ENCODE data around the gene KLK11. TPM values are rescaled to one million over a fixed set of nuclear protein-coding genes. Genes with fewer than 3 reads are reported as not detected.

Gene KLK11
- total RNA-seq, 1 experiment from 2014 or later = not detected

DNA sequence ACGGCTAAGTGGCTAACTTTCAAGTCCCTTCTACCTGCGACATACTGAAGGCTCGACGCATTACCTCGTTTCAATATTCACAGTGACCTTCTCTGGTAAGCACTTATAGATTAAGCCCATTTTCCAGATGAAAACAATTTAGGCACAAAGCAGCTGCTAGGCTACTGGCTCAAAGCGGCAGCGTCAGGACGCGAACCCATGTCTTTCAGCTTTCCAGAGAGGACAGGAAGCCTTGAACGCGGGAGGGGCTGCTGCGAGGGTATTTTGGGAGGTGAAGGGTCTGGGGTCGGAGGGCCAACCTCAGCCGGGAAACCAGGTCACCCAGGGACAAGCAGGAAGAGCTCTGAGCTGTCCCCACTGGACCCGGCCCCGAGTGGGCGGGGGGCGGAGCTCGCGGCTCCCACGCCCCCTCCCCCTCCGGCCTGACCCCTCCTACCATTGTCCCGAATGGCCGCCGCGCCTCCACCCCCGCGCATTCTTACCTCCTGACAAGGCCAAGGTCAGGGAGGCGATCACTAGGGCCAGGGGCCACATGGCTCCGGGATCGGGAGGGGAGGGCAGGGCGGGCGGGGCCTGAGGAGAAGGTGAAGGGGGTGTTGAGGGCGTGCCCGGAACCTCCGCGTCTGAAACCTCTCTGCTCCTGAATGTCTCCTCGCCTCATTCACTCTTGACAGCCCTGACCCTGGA lies 38.3 kb upstream of the KLK11 start, which contains the start of gene KLK13:
KLK13 (minus strand) TSS at position 559 of the 687 bp plus-strand sequence; CDS start at position 534, 25 bp downstream.
- H3K27ac ChIP-seq (ENCODE audit: low read length) = no peak within 1 kb of the TSS
- BruUV-seq (replicated peaks) = no TSS peak
- H3K27me3 ChIP-seq (ENCODE audit: control insufficient read depth, insufficient read depth, low read length) = no peaks in the 10 kb centered on the region
- POLR2A ChIA-PET = no interaction called here
- peak within 1 kb of the TSS in 1 of 2 experiments; percentile 7; a peak in 1 of 4 replicates for H3K4me3 ChIP-seq (ENCODE audit: low read depth in 2 of 2, low read length in 2 of 2)
- ATAC-seq (peak; percentile 53; the same call in 1 of the 2 replicates), DNase-seq (ENCODE audit: low read depth, low spot score) (no peak)
- no peaks in the 10 kb centered on the region for H3K36me3 ChIP-seq (ENCODE audit: control insufficient read depth, insufficient read depth, low read length)
- in situ Hi-C loops (cut with HindIII; ENCODE audit: low pct_unique_long_range_greater_than_20kb, low sequenced_read_pairs) (no loop called here), intact Hi-C loops (cut with micrococcal nuclease; ENCODE audit: unreplicated experiment) (no loop called here)
- CTCF ChIA-PET = interaction anchor here (0.8 kb wide), 1 partner anchor 11 kb away, joined by 8 read pairs; no protein-coding TSS in a partner anchor
- no peaks in the 10 kb centered on the region for H3K4me1 ChIP-seq (ENCODE audit: control insufficient read depth, insufficient read depth, low read length)
- H3K9me3 ChIP-seq (ENCODE audit: control insufficient read depth, insufficient read depth, low read depth, low read length) = no peaks in the 10 kb centered on the region
- TF ChIP-seq SIN3A (IDR thresholded peaks at IDR 0.05; ENCODE audit: borderline replicate concordance, insufficient read depth, low read depth, low read length) (no peak), CTCF (IDR thresholded peaks at IDR 0.05) (no peak), TCF7L2 (IDR thresholded peaks at IDR 0.05; ENCODE audit: low read depth, low read length) (no peak)

- POLR2A ChIA-PET = no interaction called here
- no peaks in the 10 kb centered on the region for H3K9me3 ChIP-seq (ENCODE audit: control insufficient read depth, insufficient read depth, low read depth, low read length)
- TF ChIP-seq REST (IDR thresholded peaks at IDR 0.05; ENCODE audit: insufficient read depth in 1 of 2, low read depth in 2 of 2, low read length in 1 of 2) (no peak), CTCF (IDR thresholded peaks at IDR 0.05) (no peak), TCF7L2 (IDR thresholded peaks at IDR 0.05; ENCODE audit: low read depth, low read length) (no peak), SIN3A (IDR thresholded peaks at IDR 0.05; ENCODE audit: borderline replicate concordance, insufficient read depth, low read depth, low read length) (no peak), POLR2AphosphoS5 (IDR thresholded peaks at IDR 0.05; ENCODE audit: low read depth, low read length) (no peak)
- no TSS peak for BruUV-seq (replicated peaks)
- DNase-seq (ENCODE audit: low read depth, low spot score) (no peak), ATAC-seq (no peak)
- CTCF ChIA-PET = no interaction called here
- no peak overlapping the region for H3K4me3 ChIP-seq (ENCODE audit: low read depth in 2 of 2, low read length in 2 of 2)
- in situ Hi-C loops (cut with HindIII; ENCODE audit: low pct_unique_long_range_greater_than_20kb, low sequenced_read_pairs) = no loop called here
- intact Hi-C loops (cut with micrococcal nuclease; ENCODE audit: unreplicated experiment) = no loop called here
- H3K36me3 ChIP-seq (ENCODE audit: control insufficient read depth, insufficient read depth, low read length) = no peaks in the 10 kb centered on the region
- H3K27ac ChIP-seq (ENCODE audit: low read length) = no peak overlapping the region
- no peaks in the 10 kb centered on the region for H3K4me1 ChIP-seq (ENCODE audit: control insufficient read depth, insufficient read depth, low read length)
- no peaks in the 10 kb centered on the region for H3K27me3 ChIP-seq (ENCODE audit: control insufficient read depth, insufficient read depth, low read length)
Measured at GRCh38 chr19:51063664-51064063, 37.2 kb upstream of the KLK11 start.

All from Panc1 (cell line).